Heart right ventricle (tissue), 16 donors: ENCODE data around the gene F13A1. TPM values are rescaled to one million over a fixed set of nuclear protein-coding genes. Genes with fewer than 3 reads are reported as not detected.

Experiments
- ATAC-seq, 8 donors: fragments of 200-7000 bp; cut with Tn5 transposase; one replicate each; pipeline ENCODE4 v1.9.1; 2020; ENCODE audit warnings: mild to moderate bottlenecking in 8 of 8, moderate library complexity in 8 of 8, moderate number of reproducible peaks in 1 of 8
- DNase-seq, 2 donors: peaks; one replicate each; pipeline ENCODE4 v3.0.0-alpha.2; 2020
- H3K27ac ChIP-seq, 10 donors: fragments of 200-600 bp; sonication (generic) in 2 of 10; one replicate each; pipeline versions ENCODE4 v1.5.0 to v1.8.0; 2020 to 2022; ENCODE audit warnings: mild to moderate bottlenecking in 3 of 10
- H3K27me3 ChIP-seq, 7 donors: fragments of 200-600 bp; one replicate each; pipeline ENCODE4 v1.8.0; 2021 to 2022; ENCODE audit warnings: mild to moderate bottlenecking in 2 of 7
- H3K36me3 ChIP-seq, 9 donors: fragments of 200-600 bp; sonication (generic) in 1 of 9; one replicate each; pipeline versions ENCODE4 v1.5.0 to v1.8.0; 2020 to 2022; ENCODE audit warnings: mild to moderate bottlenecking in 2 of 9
- H3K4me1 ChIP-seq, 9 donors: fragments of 200-600 bp; sonication (generic) in 1 of 9; one replicate each; pipeline versions ENCODE4 v1.5.0 to v1.8.0; 2020 to 2022; ENCODE audit warnings: mild to moderate bottlenecking in 4 of 9
- H3K4me3 ChIP-seq, 10 donors: fragments of 200-600 bp; sonication (generic) in 2 of 10; one replicate each; pipeline versions ENCODE4 v1.5.0 to v1.8.0; 2020 to 2022; ENCODE audit warnings: mild to moderate bottlenecking in 7 of 10, moderate library complexity in 2 of 10
- H3K9me3 ChIP-seq, 11 donors: fragments of 200-600 bp in 10 of 11; sonication (generic) in 2 of 11; one replicate each; pipeline versions ENCODE4 v1.5.0 to v1.8.0; 2013 to 2022; ENCODE audit warnings: mild to moderate bottlenecking in 2 of 11, control low read depth in 1 of 11, moderate library complexity in 1 of 11
- WGBS, 2 donors: extraction: QIAGEN DNeasy Blood & Tissue Kit; methylation state at CpG; one replicate each; pipeline ENCODE4 v1.1.7; 2013; ENCODE audit warnings: inconsistent platforms in 1 of 2; 5-methylcytosine and 5-hydroxymethylcytosine counted together
- intact Hi-C, 10 donors: fragments of 100-400 bp; cut with DNase I; formaldehyde crosslinking; loops; one replicate each; pipeline versions ENCODE4 v1.11.1 to v1.14.2; 2022
- polyA plus RNA-seq, 2 donors: library from polyadenylated mRNA; stranded (reverse); fragments of 200-250 nt; gene quantifications; one replicate each; pipeline ENCODE4 v1.2.3, GENCODE V29; 2013
- total RNA-seq, 10 donors: library from RNA; stranded (reverse); fragmentation: NEBNext Ultra II Directional in 3 of 10; extraction: Animal tissue kit (Norgen Biotek cat#: 25700) in 3 of 10; gene quantifications; one replicate each; pipeline versions ENCODE4 v1.2.1 to v1.2.4, GENCODE V29; 2021 to 2023
- TF ChIP-seq, protein P1 (sequence below), 9 donors: fragments of 200-600 bp; sonication (generic) in 2 of 9; IDR thresholded peaks; one replicate each; pipeline versions ENCODE4 v1.5.0 to v1.8.0; 2021 to 2022; ENCODE audit warnings: antibody characterized with exemption in 9 of 9, mild to moderate bottlenecking in 5 of 9, moderate library complexity in 1 of 9
- donor health status: Arrhythmogenic right ventricular cardiomyopathy.
- donor health status: ischemic (EF 13 %, LVEDD 7.1; RV severe dilation, severe dysfunction).
- donor health status: healthy with polysubstance abuse.
- donor health status: DM: no; HTN: yes; CAD: no.
- donor health status: DM: no; HTN: no; CAD: no.
- donor health status: ischemic (EF 25% LVEDD 6.9; RV normal size, moderate dysfunction).
- donor health status: ischemic (EF 25% LVEDD 5.7; RV mildly dilated, moderate dysfunction).
- donor health status: healthy.
- donor health status: DM: yes; HTN: yes; CAD: no.
- donor health status: Ischemic cardiomyopathy.
- donor health status: ischemic (EF 35%, LVEDD 5.7; RV mildly dilated, moderate dysfunction).
- donor health status: nonischemic (EF 11% LVEDD 7.7; RV severe dilation, severe dysfunction).
- donor health status: DM: yes; HTN: yes; CAD: no.
- donor health status: PGD.
- donor health status: ischemic (EF 29% LVEDD 5.4; RV normal size, mild dysfunction).
- donor health status: nonischemic (EF 23%, LVEDD 6.1; RV moderate dilation, normal function).

F13A1 gene
- total and polyA plus RNA-seq, 12 donors = 8.4 to 265 (median 22.8) TPM

GRCh38 chr6:6331946-6332601 lies 11.6 kb upstream of the F13A1 start:
- no peaks in the 10 kb centered on the region for H3K27me3 ChIP-seq
- H3K4me1 ChIP-seq = peaks cover 0 to 53% (median 21%) of the 10 kb centered on the region in 9 donors
- 43 to 61% methylated on average over 6 of the region's 6 CpGs for WGBS, 2 donors
- DNase-seq = no peak
- no peak overlapping the region for H3K4me3 ChIP-seq
- H3K27ac ChIP-seq = peak overlapping the region in 7 of 10 donors; percentile 23 to 84 (median 67)
- ATAC-seq = peak in 7 of 8 donors; percentile 39 to 73 (median 57)
- H3K36me3 ChIP-seq = no peaks in the 10 kb centered on the region
- intact Hi-C loops = loop anchor here in 2 of 10 donors (10.0 kb wide), 2 partner anchors 153 to 163 kb away; no protein-coding TSS in a partner anchor
- H3K9me3 ChIP-seq = peaks cover 0 to 4% (median 0%) of the 10 kb centered on the region in 11 donors
- TF ChIP-seq, protein P1, sequence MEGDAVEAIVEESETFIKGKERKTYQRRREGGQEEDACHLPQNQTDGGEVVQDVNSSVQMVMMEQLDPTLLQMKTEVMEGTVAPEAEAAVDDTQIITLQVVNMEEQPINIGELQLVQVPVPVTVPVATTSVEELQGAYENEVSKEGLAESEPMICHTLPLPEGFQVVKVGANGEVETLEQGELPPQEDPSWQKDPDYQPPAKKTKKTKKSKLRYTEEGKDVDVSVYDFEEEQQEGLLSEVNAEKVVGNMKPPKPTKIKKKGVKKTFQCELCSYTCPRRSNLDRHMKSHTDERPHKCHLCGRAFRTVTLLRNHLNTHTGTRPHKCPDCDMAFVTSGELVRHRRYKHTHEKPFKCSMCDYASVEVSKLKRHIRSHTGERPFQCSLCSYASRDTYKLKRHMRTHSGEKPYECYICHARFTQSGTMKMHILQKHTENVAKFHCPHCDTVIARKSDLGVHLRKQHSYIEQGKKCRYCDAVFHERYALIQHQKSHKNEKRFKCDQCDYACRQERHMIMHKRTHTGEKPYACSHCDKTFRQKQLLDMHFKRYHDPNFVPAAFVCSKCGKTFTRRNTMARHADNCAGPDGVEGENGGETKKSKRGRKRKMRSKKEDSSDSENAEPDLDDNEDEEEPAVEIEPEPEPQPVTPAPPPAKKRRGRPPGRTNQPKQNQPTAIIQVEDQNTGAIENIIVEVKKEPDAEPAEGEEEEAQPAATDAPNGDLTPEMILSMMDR (IDR thresholded peaks at IDR 0.05) = no peak

- intact Hi-C loops = loop anchor here in 2 of 10 donors (10.0 kb wide), 2 partner anchors 153 to 163 kb away; no protein-coding TSS in a partner anchor
- ATAC-seq = peak in 7 of 8 donors; percentile 23 to 77 (median 43)
- peak overlapping the region in 7 of 10 donors; percentile 56 to 84 (median 67) for H3K27ac ChIP-seq
Measured at GRCh38 chr6:6331393-6331792, 10.9 kb upstream of the F13A1 start.

DNA sequence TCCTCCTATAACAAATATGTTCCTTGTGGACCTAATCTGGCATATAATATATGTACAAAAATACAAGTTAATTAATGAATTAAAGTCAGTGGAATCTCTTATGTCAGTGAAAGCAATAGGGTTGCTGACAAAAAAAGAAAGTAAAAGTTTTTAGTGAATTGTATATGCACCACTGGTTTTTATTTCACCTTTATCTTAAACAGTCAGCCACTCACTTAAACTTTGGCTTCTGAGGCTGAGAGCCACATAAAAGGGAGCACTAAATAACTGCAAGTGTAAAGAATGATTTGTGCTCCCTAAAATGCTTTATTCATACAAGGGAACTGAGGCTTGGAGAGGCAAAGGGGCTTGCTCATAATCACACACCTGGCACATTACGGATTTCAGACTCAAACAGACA lies 9.9 kb upstream of the F13A1 start:
- Histone ChIP-seq H3K9me3 (peaks cover 0 to under 1% (median 0%) of the 10 kb centered on the region in 11 donors), H3K27ac (peak overlapping the region in 3 of 10 donors; percentile 67 to 84 (median 82)), H3K4me1 (peaks cover 0 to 53% (median 21%) of the 10 kb centered on the region in 9 donors), H3K36me3 (no peaks in the 10 kb centered on the region), H3K27me3 (no peaks in the 10 kb centered on the region), H3K4me3 (no peak overlapping the region)
- intact Hi-C loops = loop anchor here in 2 of 10 donors (10.0 kb wide), 2 partner anchors 154 to 164 kb away; no protein-coding TSS in a partner anchor
- DNase-seq (no peak), ATAC-seq (no peak)
- TF ChIP-seq, protein P1 (IDR thresholded peaks at IDR 0.05) = no peak
- 100% methylated on average over 1 of the region's 1 CpG for WGBS, 2 donors

More at GRCh38 chr6:6331393-6331792, 10.9 kb upstream of the F13A1 start:
- Histone ChIP-seq H3K4me3 (no peak overlapping the region), H3K27me3 (no peaks in the 10 kb centered on the region), H3K9me3 (peaks cover 0 to 4% (median 0%) of the 10 kb centered on the region in 11 donors), H3K36me3 (no peaks in the 10 kb centered on the region), H3K4me1 (peaks cover 0 to 53% (median 21%) of the 10 kb centered on the region in 9 donors)
- DNase-seq = no peak
- 67 to 72% methylated on average over 6 of the region's 6 CpGs for whole genome bisulfite sequencing, 2 donors
- TF ChIP-seq, protein P1 (IDR thresholded peaks at IDR 0.05) = no peak

DNA sequence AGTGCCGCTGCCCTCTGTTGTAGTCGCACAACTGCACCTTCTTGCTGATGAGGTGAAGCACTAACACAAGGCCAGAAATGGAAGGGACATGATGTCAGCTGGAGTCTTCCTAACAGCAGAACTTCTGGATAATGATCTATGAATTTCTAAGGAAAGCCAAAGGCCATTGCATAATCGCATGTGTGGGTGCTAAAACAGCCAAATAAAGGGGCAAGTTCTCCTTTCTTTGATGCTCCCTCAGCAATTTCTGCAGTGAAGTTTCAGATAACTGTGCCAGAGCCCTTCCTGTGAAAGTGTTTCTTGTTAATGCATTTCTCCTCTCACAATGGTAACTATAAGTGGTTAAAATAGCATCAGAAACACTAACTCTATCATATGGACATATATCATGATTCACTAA lies 8.0 kb upstream of the F13A1 start:
- ATAC-seq (peak in 2 of 8 donors; percentile 18 to 29), DNase-seq (no peak)
- Histone ChIP-seq H3K27me3 (peaks cover 0 to 5% (median 0%) of the 10 kb centered on the region in 7 donors), H3K9me3 (no peaks in the 10 kb centered on the region), H3K36me3 (no peaks in the 10 kb centered on the region), H3K4me3 (no peak overlapping the region), H3K4me1 (peaks cover 0 to 46% (median 21%) of the 10 kb centered on the region in 9 donors), H3K27ac (peak overlapping the region in 1 of 10 donors; percentile 48)
- intact Hi-C loops = no loop called here
- WGBS, 2 donors = 67 to 81% methylated on average over 3 of the region's 3 CpGs
- TF ChIP-seq, protein P1 (IDR thresholded peaks at IDR 0.05) = no peak
